GM12872 (cell line): ENCODE measurements around the gene CCDC141.

Source experiments
- TF ChIP-seq, protein P1 (sequence below): IDR thresholded peaks from 3 replicates; pipeline ENCODE4 v1.5.1; 2011; ENCODE audit warnings: low read depth, mild to moderate bottlenecking, low read length, moderate library complexity; ENCODE audit not compliant: insufficient read depth

CCDC141 gene

DNA sequence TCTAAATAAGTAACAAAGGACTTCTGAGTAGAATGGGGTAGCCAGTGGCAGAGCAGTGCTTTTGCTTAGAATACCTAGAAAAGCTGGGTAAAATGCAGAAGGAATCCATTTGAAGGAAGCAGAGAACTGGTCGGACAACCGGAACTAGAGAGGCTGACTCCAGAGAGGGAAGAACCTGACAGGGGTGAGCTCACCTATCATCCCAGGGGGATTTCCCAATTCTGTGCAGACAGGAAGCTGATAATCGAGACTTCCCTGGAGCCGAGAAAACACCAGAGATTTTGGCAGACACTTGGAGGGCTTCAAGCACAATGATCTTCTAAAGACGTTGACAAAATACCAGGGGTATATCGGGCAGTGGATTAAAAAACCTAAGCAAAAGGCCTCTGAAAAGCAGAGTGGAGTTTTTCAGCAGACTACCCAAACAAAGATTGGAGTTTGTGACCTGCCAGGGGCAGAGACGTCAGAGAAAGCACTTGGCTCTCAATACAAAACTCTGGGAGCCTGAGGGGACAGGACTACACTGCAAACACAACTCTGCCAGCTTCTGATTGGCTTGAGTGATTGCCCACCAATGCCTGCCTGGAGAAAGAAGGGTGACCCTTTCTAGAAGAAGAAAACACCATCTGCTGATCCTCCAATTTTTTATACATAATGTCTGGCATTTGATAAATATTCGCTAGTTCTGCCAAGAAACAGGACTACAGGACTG, 175.3 kb downstream of the CCDC141 start:
- TF ChIP-seq, protein P1, sequence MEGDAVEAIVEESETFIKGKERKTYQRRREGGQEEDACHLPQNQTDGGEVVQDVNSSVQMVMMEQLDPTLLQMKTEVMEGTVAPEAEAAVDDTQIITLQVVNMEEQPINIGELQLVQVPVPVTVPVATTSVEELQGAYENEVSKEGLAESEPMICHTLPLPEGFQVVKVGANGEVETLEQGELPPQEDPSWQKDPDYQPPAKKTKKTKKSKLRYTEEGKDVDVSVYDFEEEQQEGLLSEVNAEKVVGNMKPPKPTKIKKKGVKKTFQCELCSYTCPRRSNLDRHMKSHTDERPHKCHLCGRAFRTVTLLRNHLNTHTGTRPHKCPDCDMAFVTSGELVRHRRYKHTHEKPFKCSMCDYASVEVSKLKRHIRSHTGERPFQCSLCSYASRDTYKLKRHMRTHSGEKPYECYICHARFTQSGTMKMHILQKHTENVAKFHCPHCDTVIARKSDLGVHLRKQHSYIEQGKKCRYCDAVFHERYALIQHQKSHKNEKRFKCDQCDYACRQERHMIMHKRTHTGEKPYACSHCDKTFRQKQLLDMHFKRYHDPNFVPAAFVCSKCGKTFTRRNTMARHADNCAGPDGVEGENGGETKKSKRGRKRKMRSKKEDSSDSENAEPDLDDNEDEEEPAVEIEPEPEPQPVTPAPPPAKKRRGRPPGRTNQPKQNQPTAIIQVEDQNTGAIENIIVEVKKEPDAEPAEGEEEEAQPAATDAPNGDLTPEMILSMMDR = no peak

DNA sequence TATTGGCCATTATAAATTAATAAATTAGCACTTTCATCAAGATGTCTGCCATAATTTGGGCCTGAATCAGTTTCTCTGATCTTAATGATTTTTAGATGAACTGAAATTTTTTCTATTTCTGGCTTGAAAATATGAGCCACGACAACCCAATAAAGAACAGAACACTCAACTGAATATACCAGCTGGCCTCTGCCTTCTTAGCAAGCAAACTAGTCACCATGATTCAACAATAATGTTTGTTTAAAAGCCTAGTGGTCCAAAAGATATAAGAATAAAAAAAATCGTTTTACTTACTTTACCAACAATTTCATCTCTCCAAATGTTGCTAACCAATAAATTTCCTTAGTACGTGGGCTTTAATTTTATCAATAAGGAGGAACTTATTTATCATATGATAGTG, 176.0 kb downstream of the CCDC141 start:
- TF ChIP-seq, protein P1 = no peak

DNA sequence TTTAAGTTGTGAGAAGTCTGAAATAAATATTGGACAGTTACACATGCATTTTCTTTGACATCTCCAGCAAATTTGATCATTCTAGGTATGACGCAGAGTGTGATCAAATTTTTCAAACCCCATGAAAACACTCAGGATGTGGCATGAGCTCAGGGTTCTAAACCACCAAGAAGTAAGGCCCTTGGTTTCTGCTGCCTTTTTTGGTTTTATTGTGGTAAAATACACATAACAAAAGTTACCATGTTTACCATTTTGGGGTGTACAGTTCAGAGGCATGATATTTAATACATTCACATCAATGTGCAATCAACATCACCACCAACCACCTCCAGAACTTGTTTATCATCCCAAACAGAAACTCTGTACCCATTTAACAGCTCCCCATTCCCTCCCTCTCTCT, 178.4 kb downstream of the CCDC141 start:
- TF ChIP-seq, protein P1 = no peak

DNA sequence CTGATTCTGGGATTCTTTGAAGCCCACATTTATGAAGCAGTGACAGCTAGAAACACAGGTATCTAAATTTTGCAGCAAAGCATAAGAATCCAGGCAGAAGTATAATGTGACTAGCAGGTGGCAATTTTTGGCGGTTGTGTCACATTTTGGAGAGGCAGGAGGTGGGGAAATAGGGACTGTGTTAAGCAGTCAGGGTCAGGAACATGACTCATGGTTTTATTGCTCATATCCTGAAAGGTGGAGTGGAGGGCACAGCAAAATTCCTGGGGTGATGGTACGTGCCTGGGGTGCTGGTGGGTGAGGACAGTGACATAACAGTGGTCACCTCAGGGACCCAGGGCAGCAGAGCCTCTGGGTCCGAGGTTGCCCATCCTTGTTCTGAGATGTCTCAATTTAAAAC, 179.2 kb downstream of the CCDC141 start:
- TF ChIP-seq, protein P1 = no peak

DNA sequence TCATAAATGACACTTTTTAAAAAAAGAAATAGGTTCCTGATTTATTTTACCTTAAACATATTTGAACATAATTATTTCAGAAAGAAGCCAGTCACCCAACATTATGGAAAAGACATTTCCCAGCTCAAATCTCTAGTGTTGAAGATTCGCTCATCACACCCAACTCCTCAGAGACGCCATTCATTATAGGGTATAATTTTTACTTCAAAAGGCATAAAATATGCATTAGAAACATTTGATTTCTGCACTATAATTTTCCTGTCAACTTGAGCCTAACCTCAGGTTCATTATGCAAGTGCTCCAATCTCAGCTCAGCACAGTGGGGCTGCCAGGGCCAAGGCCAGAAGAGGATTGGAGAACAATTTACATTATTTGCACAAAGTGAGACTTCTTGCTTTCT, 183.9 kb downstream of the CCDC141 start:
- TF ChIP-seq, protein P1 = no peak

DNA sequence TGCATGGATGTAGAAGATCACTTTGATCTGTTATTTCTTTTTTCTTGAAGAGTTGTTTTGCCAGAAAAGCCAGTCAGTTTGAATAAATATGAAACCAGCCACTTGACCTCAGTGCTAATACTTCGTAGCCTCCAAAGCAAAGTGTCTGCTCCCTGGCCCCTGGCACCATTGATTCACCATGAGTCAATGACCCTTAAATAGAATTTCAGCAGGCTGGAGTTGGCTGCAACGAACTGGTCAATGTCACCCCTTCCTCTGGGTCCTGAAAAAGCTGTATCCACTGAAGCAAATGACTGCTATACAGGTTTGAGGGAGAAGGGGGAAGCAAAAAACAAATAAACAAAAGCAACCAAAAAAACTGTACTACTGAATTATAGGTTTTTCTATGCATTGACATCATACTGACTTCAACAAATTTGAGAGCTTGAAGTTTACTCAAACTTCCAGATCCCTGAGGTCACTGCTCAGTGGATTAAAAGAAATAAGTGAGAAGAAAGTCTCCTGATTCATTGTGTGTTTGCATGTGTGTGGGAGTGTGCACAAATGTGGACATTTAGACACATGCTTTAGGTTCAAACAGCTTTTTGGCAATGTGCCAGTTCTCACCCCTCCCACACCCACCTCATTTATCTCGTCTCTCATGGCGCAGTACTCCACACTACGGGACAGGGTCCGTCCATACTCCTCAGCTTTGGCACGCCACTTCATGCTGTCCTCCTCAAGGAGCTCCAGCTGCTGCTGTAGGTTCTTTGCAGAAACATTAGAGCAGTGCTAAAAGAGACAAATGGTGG, 184.6 kb downstream of the CCDC141 start:
- TF ChIP-seq, protein P1 = no peak

DNA sequence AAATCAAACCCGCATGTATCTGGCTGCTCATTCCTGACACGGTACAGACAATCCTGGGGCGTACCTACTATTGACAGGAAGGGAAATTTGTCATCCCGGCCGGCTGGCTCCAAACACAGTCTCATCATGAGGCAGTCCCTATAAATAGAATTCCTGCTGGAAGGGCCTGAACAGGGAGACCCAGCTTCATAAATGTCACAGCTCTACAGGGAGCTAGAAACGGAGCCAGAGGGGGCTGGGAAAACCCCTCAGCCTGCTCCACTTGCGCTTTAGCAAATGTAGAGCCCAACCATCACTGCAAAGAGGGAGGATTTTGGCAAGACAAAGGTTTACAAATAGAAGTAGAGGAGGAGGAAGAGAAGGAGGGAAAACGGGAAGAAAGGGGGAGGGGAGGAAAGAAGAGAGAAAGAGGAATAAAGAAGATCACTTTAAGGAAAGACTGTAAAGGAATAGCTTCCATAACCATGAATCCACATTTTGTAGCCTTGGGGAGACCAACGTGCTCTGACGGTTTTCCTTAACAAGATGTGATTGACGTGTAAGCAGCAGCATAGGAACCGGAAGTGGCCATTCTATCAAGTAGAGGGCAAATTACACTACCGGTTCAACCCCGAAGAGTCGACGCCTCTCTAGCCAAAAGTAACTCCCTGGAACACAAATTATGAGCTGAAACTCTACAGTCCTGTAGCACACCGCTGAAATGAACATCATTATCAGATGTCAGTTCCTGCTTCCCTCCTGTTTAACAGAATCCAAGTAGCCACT, 185.9 kb downstream of the CCDC141 start:
- TF ChIP-seq, protein P1 = no peak
